ENCODE results near the gene UGT2B17.
"Not testable (repeated sequence)": the region's sequence is repeated elsewhere in the genome, so short reads cannot be mapped to it uniquely, and the experiment has no call there.

UGT2B17 gene

GRCh38 chr4:68576272-68577125 lies at the start of gene UGT2B17:
UGT2B17 (minus strand) TSS chr4:68576322; CDS start chr4:68568484, 7,838 bp downstream.
- no peak for TF ChIP-seq CTCF (IDR thresholded peaks at IDR 0.05; ENCODE audit: borderline replicate concordance, control extremely low read depth, extremely low read depth, insufficient read depth, missing control alignments)
- peak; percentile 33 for DNase-seq (ENCODE audit: low spot score)
- in situ Hi-C loops (cut with MboI; ENCODE audit: low sequenced_read_pairs, unreplicated experiment), result no loop called here

GRCh38 chr4:68622731-68623130 lies 46.6 kb upstream of the UGT2B17 start:
- DNase-seq (ENCODE audit: low spot score); in situ Hi-C loops (cut with MboI; ENCODE audit: low sequenced_read_pairs, unreplicated experiment): not testable (repeated sequence)

GRCh38 chr4:68617003-68617698 lies 41.0 kb upstream of the UGT2B17 start:
- TF ChIP-seq CTCF (IDR thresholded peaks at IDR 0.05; ENCODE audit: borderline replicate concordance, control extremely low read depth, extremely low read depth, insufficient read depth, missing control alignments), result no peak
- DNase-seq (ENCODE audit: low spot score), result no peak
- in situ Hi-C loops (cut with MboI; ENCODE audit: low sequenced_read_pairs, unreplicated experiment), result no loop called here

GRCh38 chr4:68615699-68616422 lies 39.7 kb upstream of the UGT2B17 start:
- DNase-seq (ENCODE audit: low spot score), result no peak
- TF ChIP-seq CTCF (IDR thresholded peaks at IDR 0.05; ENCODE audit: borderline replicate concordance, control extremely low read depth, extremely low read depth, insufficient read depth, missing control alignments), result no peak
- in situ Hi-C loops (cut with MboI; ENCODE audit: low sequenced_read_pairs, unreplicated experiment), result no loop called here

GRCh38 chr4:68613752-68614151 lies 37.6 kb upstream of the UGT2B17 start:
- no peak for TF ChIP-seq CTCF (IDR thresholded peaks at IDR 0.05; ENCODE audit: borderline replicate concordance, control extremely low read depth, extremely low read depth, insufficient read depth, missing control alignments)
- in situ Hi-C loops (cut with MboI; ENCODE audit: low sequenced_read_pairs, unreplicated experiment), result no loop called here
- DNase-seq (ENCODE audit: low spot score), result no peak

GRCh38 chr4:68606240-68606639 lies 30.1 kb upstream of the UGT2B17 start:
- in situ Hi-C loops (cut with MboI; ENCODE audit: low sequenced_read_pairs, unreplicated experiment), result no loop called here
- DNase-seq (ENCODE audit: low spot score), result no peak
- no peak for TF ChIP-seq CTCF (IDR thresholded peaks at IDR 0.05; ENCODE audit: borderline replicate concordance, control extremely low read depth, extremely low read depth, insufficient read depth, missing control alignments)

Measured in GM13976 (cell line).